Gastroesophageal sphincter (tissue), 4 donors: ENCODE data around the gene RPL32. TPM values are rescaled to one million over a fixed set of nuclear protein-coding genes. Genes with fewer than 3 reads are reported as not detected.

Source experiments
- ATAC-seq: fragments of 150-250 bp; one replicate; pipeline ENCODE4 v1.9.1; 2016; ENCODE audit warnings: mild to moderate bottlenecking, moderate library complexity
- H3K27ac ChIP-seq, 4 donors: fragments of 200-600 bp; sonication (generic) in 3 of 4; 1 replicate in 3 of 4; 2 replicates in 1 of 4; pipeline ENCODE4 v1.5.1; 2016 to 2019
- H3K27me3 ChIP-seq: fragments of 200-600 bp; sonication (generic); one replicate; pipeline ENCODE4 v1.5.1; 2019
- H3K36me3 ChIP-seq, 2 donors: fragments of 200-600 bp; sonication (generic); one replicate each; pipeline ENCODE4 v1.5.1; 2019; ENCODE audit warnings: control low read depth in 1 of 2
- H3K4me1 ChIP-seq, 3 donors: fragments of 200-600 bp; sonication (generic); 1 replicate in 2 of 3; 2 replicates in 1 of 3; pipeline ENCODE4 v1.5.1; 2016 to 2019; ENCODE audit warnings: control low read depth in 2 of 3
- H3K4me3 ChIP-seq, 2 donors: fragments of 200-600 bp; sonication (generic); one replicate each; pipeline ENCODE4 v1.5.1; 2019; ENCODE audit warnings: mild to moderate bottlenecking in 1 of 2, moderate library complexity in 1 of 2
- H3K9me3 ChIP-seq, 3 donors: fragments of 200-600 bp; sonication (generic); one replicate each; pipeline ENCODE4 v1.5.1; 2017 to 2019; ENCODE audit warnings: control low read depth in 2 of 3
- EP300 ChIP-seq: sonication (generic); formaldehyde crosslinking; IDR thresholded peaks from one replicate; pipeline ENCODE4 v1.6.1; 2017; ENCODE audit warnings: antibody characterized with exemption, mild to moderate bottlenecking
- POLR2A ChIP-seq, 2 donors: fragments of 450-650 bp; IDR thresholded peaks; one replicate each; pipeline ENCODE4 v1.6.1; 2017; ENCODE audit warnings: antibody characterized with exemption in 2 of 2, mild to moderate bottlenecking in 2 of 2, moderate library complexity in 1 of 2
- POLR2AphosphoS5 ChIP-seq: sonication (generic); formaldehyde crosslinking; IDR thresholded peaks from one replicate; pipeline ENCODE4 v1.6.1; 2017; ENCODE audit warnings: antibody characterized with exemption
- WGBS, 2 donors: methylation state at CpG; one replicate each; pipeline ENCODE4 v1.1.5; 2018; ENCODE audit warnings: low coverage in 1 of 2; 5-methylcytosine and 5-hydroxymethylcytosine counted together
- total RNA-seq, 4 donors: library from RNA; depleted of rRNA; stranded (reverse); fragments of >200 nt; gene quantifications; one replicate each; pipeline ENCODE4 v1.1.0, GENCODE V29; 2016
- TF ChIP-seq, protein P1 (sequence below), 4 experiments: fragments of 200-600 bp in 2 of 4; fragments of 450-650 bp in 2 of 4; sonication (generic) in 1 of 4; IDR thresholded peaks; one replicate each; pipeline ENCODE4 v1.5.1; 2017 to 2019; ENCODE audit warnings: antibody characterized with exemption in 4 of 4, mild to moderate bottlenecking in 2 of 4, moderate library complexity in 2 of 4

RPL32 gene
- total RNA-seq, 4 donors from 2014 or later: 679 to 924 (median 775) TPM

DNA sequence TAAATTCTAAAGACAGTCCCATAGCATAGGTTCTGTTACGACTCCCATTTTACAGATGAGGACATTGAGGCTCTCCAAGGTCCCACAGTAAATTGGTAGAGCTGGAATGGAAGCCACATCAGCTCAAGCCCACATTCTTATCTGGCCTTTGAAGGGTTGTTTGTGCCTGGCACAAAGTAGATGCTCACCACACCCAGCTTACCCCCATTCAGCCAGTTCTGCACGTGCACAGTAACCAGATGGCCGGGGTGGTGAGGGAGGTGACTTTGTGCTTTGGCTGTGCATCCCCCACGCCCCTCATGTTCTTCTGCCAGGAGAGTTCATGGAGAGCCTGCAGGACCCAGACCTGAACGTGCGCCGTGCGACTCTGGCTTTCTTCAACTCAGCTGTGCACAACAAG is 16.2 kb downstream of the RPL32 start:
- WGBS, 2 donors: 76 to 100% methylated on average over 1 to 4 of the region's 8 CpGs
- Histone ChIP-seq H3K27ac (no peak overlapping the region), H3K36me3 (peaks cover 0 to 82% of the 10 kb centered on the region in 2 donors), H3K9me3 (no peaks in the 10 kb centered on the region), H3K27me3 (no peaks in the 10 kb centered on the region), H3K4me3 (no peak overlapping the region), H3K4me1 (no peaks in the 10 kb centered on the region)
- ATAC-seq: no peak
- TF ChIP-seq POLR2A (IDR thresholded peaks at IDR 0.05) (no peak), EP300 (no peak), POLR2AphosphoS5 (no peak)
- TF ChIP-seq, protein P1, sequence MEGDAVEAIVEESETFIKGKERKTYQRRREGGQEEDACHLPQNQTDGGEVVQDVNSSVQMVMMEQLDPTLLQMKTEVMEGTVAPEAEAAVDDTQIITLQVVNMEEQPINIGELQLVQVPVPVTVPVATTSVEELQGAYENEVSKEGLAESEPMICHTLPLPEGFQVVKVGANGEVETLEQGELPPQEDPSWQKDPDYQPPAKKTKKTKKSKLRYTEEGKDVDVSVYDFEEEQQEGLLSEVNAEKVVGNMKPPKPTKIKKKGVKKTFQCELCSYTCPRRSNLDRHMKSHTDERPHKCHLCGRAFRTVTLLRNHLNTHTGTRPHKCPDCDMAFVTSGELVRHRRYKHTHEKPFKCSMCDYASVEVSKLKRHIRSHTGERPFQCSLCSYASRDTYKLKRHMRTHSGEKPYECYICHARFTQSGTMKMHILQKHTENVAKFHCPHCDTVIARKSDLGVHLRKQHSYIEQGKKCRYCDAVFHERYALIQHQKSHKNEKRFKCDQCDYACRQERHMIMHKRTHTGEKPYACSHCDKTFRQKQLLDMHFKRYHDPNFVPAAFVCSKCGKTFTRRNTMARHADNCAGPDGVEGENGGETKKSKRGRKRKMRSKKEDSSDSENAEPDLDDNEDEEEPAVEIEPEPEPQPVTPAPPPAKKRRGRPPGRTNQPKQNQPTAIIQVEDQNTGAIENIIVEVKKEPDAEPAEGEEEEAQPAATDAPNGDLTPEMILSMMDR (IDR thresholded peaks at IDR 0.05): no peak

- no peak for ATAC-seq
- Histone ChIP-seq H3K36me3 (peaks cover 0 to 82% of the 10 kb centered on the region in 2 donors), H3K4me1 (no peaks in the 10 kb centered on the region), H3K27ac (no peak overlapping the region), H3K27me3 (no peaks in the 10 kb centered on the region), H3K4me3 (no peak overlapping the region), H3K9me3 (no peaks in the 10 kb centered on the region)
- WGBS, 2 donors: 94% methylated on average over 6 of the region's 7 CpGs; no CpG with 5 or more reads in 1 of the 2 donors
- TF ChIP-seq EP300 (no peak), POLR2A (IDR thresholded peaks at IDR 0.05) (no peak), POLR2AphosphoS5 (no peak)
- TF ChIP-seq, protein P1 (IDR thresholded peaks at IDR 0.05): no peak
Observed at GRCh38 chr3:12824299-12824698, 17.1 kb downstream of the RPL32 start.

GRCh38 chr3:12822725-12823373 is 18.5 kb downstream of the RPL32 start:
- 56 to 79% methylated on average over 2 to 8 of the region's 8 CpGs for WGBS, 2 donors

GRCh38 chr3:12818773-12819172 is 22.6 kb downstream of the RPL32 start:
- WGBS, 2 donors: 46 to 69% methylated on average over 3 to 4 of the region's 5 CpGs
- Histone ChIP-seq H3K27ac (no peak overlapping the region), H3K9me3 (no peaks in the 10 kb centered on the region), H3K4me1 (no peaks in the 10 kb centered on the region), H3K27me3 (no peaks in the 10 kb centered on the region), H3K4me3 (no peak overlapping the region), H3K36me3 (peaks cover 0 to 86% of the 10 kb centered on the region in 2 donors)
- TF ChIP-seq, protein P1 (IDR thresholded peaks at IDR 0.05): no peak
- no peak for TF ChIP-seq POLR2A (IDR thresholded peaks at IDR 0.05)
- TF ChIP-seq EP300: no peak
- no peak for TF ChIP-seq POLR2AphosphoS5
- ATAC-seq: no peak

More at GRCh38 chr3:12822725-12823373, 18.5 kb downstream of the RPL32 start:
- ATAC-seq: no peak
- Histone ChIP-seq H3K36me3 (peaks cover 0 to 80% of the 10 kb centered on the region in 2 donors), H3K4me3 (no peak overlapping the region), H3K27me3 (no peaks in the 10 kb centered on the region), H3K4me1 (no peaks in the 10 kb centered on the region), H3K27ac (no peak overlapping the region), H3K9me3 (no peaks in the 10 kb centered on the region)
- TF ChIP-seq POLR2A (IDR thresholded peaks at IDR 0.05) (no peak), POLR2AphosphoS5 (no peak), EP300 (no peak)
- TF ChIP-seq, protein P1 (IDR thresholded peaks at IDR 0.05): no peak

DNA sequence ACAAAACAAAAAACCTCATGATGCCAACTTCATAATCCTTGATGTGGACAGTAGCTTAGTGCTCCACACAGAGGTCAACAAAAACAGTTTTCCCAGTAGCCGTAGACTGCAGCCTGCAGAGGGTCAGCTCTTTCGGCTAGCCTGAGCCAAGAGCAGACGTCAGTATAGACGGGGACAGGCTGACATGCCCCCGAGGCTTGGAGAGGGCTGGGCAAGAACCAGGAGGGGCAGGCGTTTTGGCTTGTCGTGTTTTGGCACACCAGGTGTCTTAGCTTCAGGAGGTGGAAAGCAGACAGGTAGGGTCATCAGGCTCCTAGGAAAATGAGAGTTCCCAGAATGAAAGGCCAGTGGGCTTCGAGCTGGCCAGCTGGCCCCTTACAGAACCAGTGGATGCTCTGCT is 23.1 kb downstream of the RPL32 start:
- Histone ChIP-seq H3K27ac (no peak overlapping the region), H3K4me1 (no peaks in the 10 kb centered on the region), H3K36me3 (peaks cover 0 to 91% of the 10 kb centered on the region in 2 donors), H3K9me3 (no peaks in the 10 kb centered on the region), H3K4me3 (no peak overlapping the region), H3K27me3 (no peaks in the 10 kb centered on the region)
- ATAC-seq: no peak
- WGBS, 2 donors: 72 to 85% methylated on average over 4 to 8 of the region's 8 CpGs
- TF ChIP-seq POLR2AphosphoS5 (no peak), POLR2A (IDR thresholded peaks at IDR 0.05) (no peak), EP300 (no peak)
- TF ChIP-seq, protein P1 (IDR thresholded peaks at IDR 0.05): no peak
